ENCODE measurements around the gene GLTP.

The GLTP gene

DNA sequence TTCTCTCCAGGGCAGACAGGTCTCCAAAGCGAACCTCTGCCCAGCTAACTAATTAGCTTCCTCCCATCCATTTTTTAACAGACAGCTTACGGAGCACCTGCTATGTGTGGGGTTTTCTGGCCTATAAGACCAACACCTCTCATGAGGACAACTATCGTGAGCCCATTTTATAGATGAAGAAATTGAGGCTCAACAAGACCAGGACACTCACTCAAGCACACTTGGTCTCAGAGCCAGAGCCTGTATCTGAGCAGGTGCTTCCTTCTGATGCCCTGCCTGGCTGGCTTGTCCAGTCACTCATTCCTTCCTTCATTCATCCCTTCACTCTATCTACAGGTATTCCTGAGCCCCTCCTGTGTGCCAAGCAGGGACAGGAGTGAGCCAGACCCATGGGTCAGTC is 53.3 kb downstream of the GLTP start:
- no peak for TF ChIP-seq CTCF (IDR thresholded peaks at IDR 0.05; ENCODE audit: low read depth, low read length, missing control alignments)
- DNase-seq (ENCODE audit: extremely low read depth, low read depth), result no peak
- no peak overlapping the region for H3K4me3 ChIP-seq (replicated peaks; ENCODE audit: low read depth, low read length)

- TF ChIP-seq CTCF (IDR thresholded peaks at IDR 0.05; ENCODE audit: low read depth, low read length, missing control alignments), result no peak
- DNase-seq (ENCODE audit: extremely low read depth, low read depth), result no peak
- no peak overlapping the region for H3K4me3 ChIP-seq (replicated peaks; ENCODE audit: low read depth, low read length)
Measured at GRCh38 chr12:109824731-109825130, 55.6 kb downstream of the GLTP start.

- H3K4me3 ChIP-seq (replicated peaks; ENCODE audit: low read depth, low read length), result no peak overlapping the region
- DNase-seq (ENCODE audit: extremely low read depth, low read depth), result no peak
- no peak for TF ChIP-seq CTCF (IDR thresholded peaks at IDR 0.05; ENCODE audit: low read depth, low read length, missing control alignments)
Measured at GRCh38 chr12:109822951-109823411, 57.4 kb downstream of the GLTP start.

DNA sequence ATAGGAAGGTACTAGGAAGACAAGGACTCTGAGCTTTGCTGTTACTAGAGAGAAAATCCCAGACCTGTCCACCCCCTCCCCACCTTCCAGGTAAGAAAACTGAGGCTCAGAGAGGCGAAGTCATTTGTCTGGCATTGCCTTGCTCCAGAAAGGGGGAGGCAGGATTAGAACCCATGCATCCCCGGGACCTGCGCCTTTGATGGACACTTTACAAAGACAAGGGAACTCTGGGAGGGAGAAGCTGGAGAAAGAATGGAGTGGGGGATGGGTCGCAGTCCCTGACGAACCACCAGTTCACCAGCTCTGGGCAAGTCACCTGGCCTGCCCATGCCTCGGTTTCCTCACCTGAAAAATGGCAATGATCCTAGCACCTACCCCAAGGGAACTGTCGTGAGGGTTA is 57.9 kb downstream of the GLTP start:
- no peak overlapping the region for H3K4me3 ChIP-seq (replicated peaks; ENCODE audit: low read depth, low read length)
- DNase-seq (ENCODE audit: extremely low read depth, low read depth), result no peak
- TF ChIP-seq CTCF (IDR thresholded peaks at IDR 0.05; ENCODE audit: low read depth, low read length, missing control alignments), result no peak

GRCh38 chr12:109821968-109822367 is 58.4 kb downstream of the GLTP start:
- TF ChIP-seq CTCF (IDR thresholded peaks at IDR 0.05; ENCODE audit: low read depth, low read length, missing control alignments), result no peak
- H3K4me3 ChIP-seq (replicated peaks; ENCODE audit: low read depth, low read length), result no peak overlapping the region
- no peak for DNase-seq (ENCODE audit: extremely low read depth, low read depth)

- H3K4me3 ChIP-seq (replicated peaks; ENCODE audit: low read depth, low read length), result no peak overlapping the region
- no peak for DNase-seq (ENCODE audit: extremely low read depth, low read depth)
Measured at GRCh38 chr12:109820816-109821381, 59.4 kb downstream of the GLTP start.

More at GRCh38 chr12:109820816-109821381, 59.4 kb downstream of the GLTP start:
- TF ChIP-seq CTCF (IDR thresholded peaks at IDR 0.05; ENCODE audit: low read depth, low read length, missing control alignments), result no peak
